OCI-LY3 (cell line): Measurements from ENCODE around the gene OR2T33.
"Not testable (repeated sequence)": the region's sequence is repeated elsewhere in the genome, so short reads cannot be mapped to it uniquely, and the experiment has no call there.

Experiments used
- H2AFZ ChIP-seq: fragments of 200-600, 300-600 bp; shearing (Covaris generic); 2 replicates; pipeline ENCODE4 v1.6.0; 2014; ENCODE audit warnings: antibody characterized with exemption, low read depth, low read length
- H3K27ac ChIP-seq: fragments of 200-600, 300-600 bp; sonication (generic); 2 replicates; pipeline ENCODE4 v1.5.1; 2014; ENCODE audit warnings: mild to moderate bottlenecking, low read length, moderate library complexity, mixed read lengths
- H3K27me3 ChIP-seq: fragments of 200-600, 300-600 bp; sonication (generic); 2 replicates; pipeline ENCODE4 v1.6.1; 2014; ENCODE audit warnings: low read depth, low read length, mixed read lengths
- H3K36me3 ChIP-seq: fragments of 200-600, 300-600 bp; sonication (generic); replicated peaks from 2 replicates; pipeline ENCODE3; 2014; ENCODE audit warnings: low read depth, low read length, mixed read lengths
- H3K4me1 ChIP-seq: fragments of 300-600, 200-600 bp; sonication (generic); 2 replicates; pipeline ENCODE4 v1.6.1; 2014; ENCODE audit warnings: low read length, mixed read lengths
- H3K4me2 ChIP-seq: fragments of 200-600, 300-600 bp; sonication (generic); 2 replicates; pipeline ENCODE4 v1.6.1; 2014; ENCODE audit warnings: low read length, mixed read lengths
- H3K4me3 ChIP-seq: fragments of 300-600, 200-600 bp; sonication (generic); 2 replicates; pipeline ENCODE4 v1.5.1; 2014; ENCODE audit warnings: antibody characterized with exemption, mild to moderate bottlenecking, low read length, moderate library complexity
- H3K79me2 ChIP-seq: fragments of 300-600, 200-600 bp; shearing (Covaris generic); 2 replicates; pipeline ENCODE4 v1.6.1; 2014; ENCODE audit warnings: mild to moderate bottlenecking, low read length, mixed read lengths
- H3K9ac ChIP-seq: fragments of 300-600, 200-600 bp; shearing (Covaris generic); 2 replicates; pipeline ENCODE4 v1.6.0; 2014; ENCODE audit warnings: mild to moderate bottlenecking, low read length, moderate library complexity
- H3K9me3 ChIP-seq: fragments of 200-600, 300-600 bp; shearing (Covaris generic); 2 replicates; pipeline ENCODE4 v1.6.1; 2014; ENCODE audit warnings: low read length, mixed read lengths; ENCODE audit not compliant: insufficient read depth
- H4K20me1 ChIP-seq: fragments of 200-600, 300-600 bp; sonication (generic); 2 replicates; pipeline ENCODE4 v1.6.1; 2016; ENCODE audit warnings: low read length, mixed read lengths; ENCODE audit not compliant: insufficient read depth
- CTCF ChIP-seq: fragments of 200-600, 300-600 bp; sonication (generic); IDR thresholded peaks from 2 replicates; pipeline ENCODE4 v1.5.1; 2014; ENCODE audit warnings: antibody characterized with exemption, low read length, low read depth
- EZH2phosphoT487 ChIP-seq: fragments of 200-600 bp; shearing (Covaris generic); IDR thresholded peaks from 2 replicates; pipeline ENCODE4 v1.6.1; 2018; ENCODE audit warnings: antibody characterized with exemption, mixed run types, low read depth

OR2T33 gene

GRCh38 chr1:248277876-248278275 is at the start of gene OR2T33:
Gene OR2T33, minus strand, starts transcription at chr1:248277976. Its CDS starts 4,162 bp downstream, at chr1:248273814.
- H3K9ac ChIP-seq = no peak within 1 kb of the TSS
- no peak within 1 kb of the TSS for H3K27ac ChIP-seq
- H3K79me2 ChIP-seq = no peaks in the 10 kb centered on the region
- no peaks in the 10 kb centered on the region for H3K27me3 ChIP-seq
- H3K4me2 ChIP-seq = no peak within 1 kb of the TSS
- H2AFZ ChIP-seq = no peak within 1 kb of the TSS
- no peaks in the 10 kb centered on the region for H3K9me3 ChIP-seq
- H3K4me1 ChIP-seq = no peaks in the 10 kb centered on the region
- H4K20me1 ChIP-seq = no peaks in the 10 kb centered on the region
- no peak for TF ChIP-seq CTCF
- no peaks in the 10 kb centered on the region for H3K36me3 ChIP-seq
- no peak within 1 kb of the TSS for H3K4me3 ChIP-seq

DNA sequence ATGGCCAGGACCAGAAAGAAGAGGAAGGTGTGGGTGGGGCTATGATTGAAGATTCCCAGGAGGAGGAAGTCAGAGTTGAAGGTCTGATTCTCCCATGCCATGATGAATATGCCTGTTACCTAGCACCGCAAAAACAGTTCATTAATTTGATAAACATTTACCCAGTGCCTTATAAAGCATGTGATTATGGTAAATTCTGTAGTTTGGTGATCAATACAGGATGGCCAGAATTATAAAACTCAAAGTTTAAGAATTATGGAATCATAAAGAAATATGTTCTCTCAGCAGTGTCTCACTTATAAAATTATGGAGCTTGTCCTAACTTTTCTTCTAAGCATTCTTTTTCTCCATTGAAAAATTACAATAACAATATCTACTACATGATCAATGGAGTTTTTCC is 46.7 kb upstream of the OR2T33 start, which contains the start of gene OR2M7:
TSS of gene OR2M7 (minus strand) at position 101 of the 400 bp plus-strand sequence. CDS start at position 101, 0 bp downstream.
- Histone ChIP-seq H3K9ac (no peak within 1 kb of the TSS), H3K36me3 (no peaks in the 10 kb centered on the region), H4K20me1 (no peaks in the 10 kb centered on the region), H3K27me3 (no peaks in the 10 kb centered on the region), H3K4me2 (no peak within 1 kb of the TSS), H3K4me3 (no peak within 1 kb of the TSS), H3K27ac (no peak within 1 kb of the TSS), H3K4me1 (no peaks in the 10 kb centered on the region), H2AFZ (no peak within 1 kb of the TSS), H3K79me2 (no peaks in the 10 kb centered on the region), H3K9me3 (no peaks in the 10 kb centered on the region)
- no peak for TF ChIP-seq EZH2phosphoT487
- no peak for TF ChIP-seq CTCF

DNA sequence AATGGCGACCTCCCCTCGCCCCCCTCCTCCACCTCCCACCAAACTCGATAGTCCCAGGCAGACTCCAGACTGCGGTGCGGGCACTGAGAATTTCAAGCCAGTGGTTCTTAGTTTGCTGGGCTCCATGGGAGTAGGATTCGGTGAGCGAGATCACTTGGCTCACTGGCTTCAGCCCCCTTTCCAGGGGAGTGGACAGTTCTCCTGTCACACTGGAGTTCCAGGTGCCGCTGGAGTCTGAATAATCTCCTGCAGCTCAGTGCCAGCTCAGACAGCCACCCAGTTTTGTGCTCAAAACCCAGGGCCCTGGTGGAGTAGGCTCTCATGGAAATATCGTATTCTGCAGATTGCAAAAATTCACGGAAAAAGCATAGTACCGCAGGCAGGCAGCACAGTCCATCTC is 39.0 kb upstream of the OR2T33 start:
- Histone ChIP-seq H3K79me2 (no peaks in the 10 kb centered on the region), H3K4me1 (no peaks in the 10 kb centered on the region), H3K27ac (no peak overlapping the region), H3K9me3 (no peaks in the 10 kb centered on the region), H3K27me3 (no peaks in the 10 kb centered on the region), H3K4me3 (no peak overlapping the region), H4K20me1 (no peaks in the 10 kb centered on the region), H3K4me2 (no peak overlapping the region), H3K36me3 (no peaks in the 10 kb centered on the region), H2AFZ (no peak overlapping the region), H3K9ac (no peak overlapping the region)
- TF ChIP-seq CTCF (no peak), EZH2phosphoT487 (no peak)

- H2AFZ ChIP-seq, H3K27me3 ChIP-seq, H3K36me3 ChIP-seq, H3K4me2 ChIP-seq, H4K20me1 ChIP-seq, H3K9ac ChIP-seq, H3K9me3 ChIP-seq, H3K27ac ChIP-seq, H3K4me3 ChIP-seq, H3K4me1 ChIP-seq, H3K79me2 ChIP-seq: not testable (repeated sequence)
These were observed 29.0 kb upstream of the OR2T33 start for GRCh38 chr1:248306740-248307139.

DNA sequence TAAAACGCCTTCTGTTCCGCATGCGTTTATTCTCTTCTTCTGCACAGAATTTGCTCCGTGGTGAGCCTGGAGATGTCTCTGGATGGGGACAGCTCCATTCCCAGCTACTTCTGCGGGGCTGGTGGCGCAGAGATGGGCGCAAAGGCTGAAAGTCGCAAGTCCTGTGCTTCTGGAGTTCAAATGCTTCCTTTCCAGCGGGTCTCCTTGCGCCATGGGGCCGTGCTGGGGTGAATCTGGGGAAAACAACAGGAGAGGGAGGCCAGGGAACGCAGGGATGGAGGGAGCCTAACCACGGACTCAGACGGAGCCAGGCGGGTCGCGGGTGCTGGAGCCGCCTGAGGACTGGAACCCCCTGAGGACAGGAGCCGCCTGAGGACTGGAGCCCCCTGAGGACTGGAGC is 28.3 kb upstream of the OR2T33 start:
- Histone ChIP-seq H3K27ac (no peak overlapping the region), H3K9me3 (no peaks in the 10 kb centered on the region), H3K9ac (no peak overlapping the region), H3K4me1 (no peaks in the 10 kb centered on the region), H3K4me2 (no peak overlapping the region), H3K36me3 (no peaks in the 10 kb centered on the region), H3K4me3 (no peak overlapping the region), H4K20me1 (no peaks in the 10 kb centered on the region), H2AFZ (no peak overlapping the region), H3K27me3 (no peaks in the 10 kb centered on the region), H3K79me2 (no peaks in the 10 kb centered on the region)
- no peak for TF ChIP-seq EZH2phosphoT487
- no peak for TF ChIP-seq CTCF

- not testable (repeated sequence) for H3K27me3 ChIP-seq, H3K4me2 ChIP-seq, H2AFZ ChIP-seq, H3K27ac ChIP-seq, H4K20me1 ChIP-seq, H3K9me3 ChIP-seq, H3K4me1 ChIP-seq, H3K4me3 ChIP-seq, H3K36me3 ChIP-seq, H3K9ac ChIP-seq, H3K79me2 ChIP-seq
These were observed 27.9 kb upstream of the OR2T33 start for GRCh38 chr1:248305672-248306071.
